GM23338 (cell line): ENCODE results near the gene ATP6V0C. TPM values are rescaled to one million over a fixed set of nuclear protein-coding genes. Genes with fewer than 3 reads are reported as not detected.

ENCODE experiments used
- ATAC-seq: fragments of 200-7000 bp; cut with Tn5 transposase; 3 replicates; pipeline ENCODE4 v1.9.1; 2020
- DNase-seq: peaks from one replicate; pipeline ENCODE4 v3.0.0-alpha.2; 2015; ENCODE audit warnings: low spot score
- H2AFZ ChIP-seq: fragments of 200-600 bp; sonication (generic); 2 replicates; pipeline ENCODE4 v1.8.0; 2016; ENCODE audit warnings: antibody characterized with exemption, mild to moderate bottlenecking, moderate library complexity
- H3F3A ChIP-seq: fragments of 200-600 bp; sonication (generic); replicated peaks from 2 replicates; pipeline ENCODE4 v1.8.0; 2017; ENCODE audit warnings: antibody characterized with exemption, mixed run types, low read depth
- H3K27ac ChIP-seq: fragments of 200-600 bp; sonication (generic); 2 replicates; pipeline ENCODE4 v1.6.1; 2016; ENCODE audit warnings: low read depth
- H3K27me3 ChIP-seq: fragments of 200-600 bp; sonication (generic); 2 replicates; pipeline ENCODE4 v1.8.0; 2016; ENCODE audit warnings: mild to moderate bottlenecking, mixed run types, moderate library complexity; ENCODE audit not compliant: insufficient read depth
- H3K36me3 ChIP-seq: fragments of 200-600 bp; sonication (generic); 2 replicates; pipeline ENCODE4 v1.8.0; 2016; ENCODE audit warnings: mild to moderate bottlenecking; ENCODE audit not compliant: insufficient read depth
- H3K4me1 ChIP-seq: fragments of 200-600 bp; sonication (generic); 2 replicates; pipeline ENCODE4 v1.8.0; 2016; ENCODE audit warnings: mild to moderate bottlenecking, moderate library complexity; ENCODE audit not compliant: insufficient read depth
- H3K4me2 ChIP-seq: fragments of 200-600 bp; sonication (generic); 2 replicates; pipeline ENCODE4 v1.7.1; 2017; ENCODE audit warnings: mixed run types
- H3K4me3 ChIP-seq: fragments of 200-600 bp; sonication (generic); 2 replicates; pipeline ENCODE4 v1.6.1; 2016; ENCODE audit warnings: mixed run types
- H3K79me2 ChIP-seq: fragments of 200-600 bp; sonication (generic); replicated peaks from 2 replicates; pipeline ENCODE4 v1.8.0; 2017; ENCODE audit warnings: mild to moderate bottlenecking; ENCODE audit not compliant: insufficient read depth
- H3K9me2 ChIP-seq: fragments of 200-600 bp; sonication (generic); 2 replicates; pipeline ENCODE4 v1.8.0; 2017; ENCODE audit not compliant: insufficient read depth
- H4K20me1 ChIP-seq: fragments of 200-600 bp; sonication (generic); replicated peaks from 2 replicates; pipeline ENCODE4 v1.8.0; 2017; ENCODE audit warnings: mild to moderate bottlenecking; ENCODE audit not compliant: insufficient read depth
- H3K27ac Mint-ChIP-seq: 2 replicates; pipeline ENCODE4 v1.8.0; 2020; ENCODE audit warnings: inconsistent platforms, mild to moderate bottlenecking, moderate library complexity, mixed read lengths
- H3K27me3 Mint-ChIP-seq: 3 replicates; pipeline ENCODE4 v1.8.0; 2022; ENCODE audit warnings: low read depth, mild to moderate bottlenecking, moderate library complexity, mixed read lengths, inconsistent platforms; ENCODE audit not compliant: insufficient read depth, poor library complexity
- H3K36me3 Mint-ChIP-seq: 3 replicates; pipeline ENCODE4 v1.8.0; 2021; ENCODE audit warnings: low read depth, mild to moderate bottlenecking, inconsistent platforms, moderate library complexity, mixed read lengths
- H3K4me1 Mint-ChIP-seq: 3 replicates; pipeline ENCODE4 v1.8.0; 2020; ENCODE audit warnings: mild to moderate bottlenecking, inconsistent platforms, mixed read lengths
- H3K4me3 Mint-ChIP-seq: 3 replicates; pipeline ENCODE4 v1.8.0; 2021; ENCODE audit warnings: moderate library complexity, mild to moderate bottlenecking, inconsistent platforms, mixed read lengths
- H3K9me3 Mint-ChIP-seq: 3 replicates; pipeline ENCODE4 v1.8.0; 2020; ENCODE audit warnings: moderate library complexity, mild to moderate bottlenecking, inconsistent platforms, mixed read lengths
- CREB1 ChIP-seq: fragments of 250-450 bp; sonication (Bioruptor Pico); IDR thresholded peaks from 2 replicates; pipeline ENCODE4 v1.5.0; 2020; ENCODE audit warnings: low read depth, mild to moderate bottlenecking, moderate library complexity
- NANOG ChIP-seq: IDR thresholded peaks from 2 replicates; pipeline ENCODE4 v1.6.1; 2016; ENCODE audit warnings: antibody characterized with exemption, borderline replicate concordance
- POLR2AphosphoS5 ChIP-seq: IDR thresholded peaks from 2 replicates; pipeline ENCODE4 v1.6.1; 2016; ENCODE audit warnings: antibody characterized with exemption, low read depth
- ZNF114 ChIP-seq: fragments of 250-450 bp; sonication (Bioruptor Pico); IDR thresholded peaks from 2 replicates; pipeline ENCODE4 v1.5.0; 2020; ENCODE audit warnings: mild to moderate bottlenecking, moderate library complexity
- ZNF331 ChIP-seq: fragments of 250-450 bp; sonication (Bioruptor Pico); IDR thresholded peaks from 2 replicates; pipeline ENCODE4 v1.5.0; 2020; ENCODE audit warnings: low read depth, mild to moderate bottlenecking, moderate library complexity
- polyA plus RNA-seq: library from polyadenylated mRNA; unstranded; fragments of >200 nt; fragmentation: Nextera tagmentation; extraction: Ambion mirVana; gene quantifications from 2 replicates; pipeline ENCODE4 v1.2.1, GENCODE V29; 2016
- total RNA-seq: library from RNA; depleted of rRNA; stranded (reverse); fragments of >200 nt; shearing (Covaris generic); gene quantifications from 2 replicates; pipeline ENCODE4 v1.2.3, GENCODE V29; 2014
- TF ChIP-seq, protein P1 (sequence below): fragments of 250-450 bp; sonication (Bioruptor Pico); IDR thresholded peaks from 2 replicates; pipeline ENCODE4 v1.5.0; 2020; ENCODE audit warnings: mild to moderate bottlenecking, moderate library complexity
- TF ChIP-seq, protein P2 (sequence below): IDR thresholded peaks from one replicate; pipeline ENCODE4 v1.6.1; 2018; ENCODE audit warnings: antibody characterized with exemption; ENCODE audit not compliant: unreplicated experiment

ATP6V0C gene
- total and polyA plus RNA-seq, 2 experiments from 2014 or later = 98.2 to 162 TPM

DNA sequence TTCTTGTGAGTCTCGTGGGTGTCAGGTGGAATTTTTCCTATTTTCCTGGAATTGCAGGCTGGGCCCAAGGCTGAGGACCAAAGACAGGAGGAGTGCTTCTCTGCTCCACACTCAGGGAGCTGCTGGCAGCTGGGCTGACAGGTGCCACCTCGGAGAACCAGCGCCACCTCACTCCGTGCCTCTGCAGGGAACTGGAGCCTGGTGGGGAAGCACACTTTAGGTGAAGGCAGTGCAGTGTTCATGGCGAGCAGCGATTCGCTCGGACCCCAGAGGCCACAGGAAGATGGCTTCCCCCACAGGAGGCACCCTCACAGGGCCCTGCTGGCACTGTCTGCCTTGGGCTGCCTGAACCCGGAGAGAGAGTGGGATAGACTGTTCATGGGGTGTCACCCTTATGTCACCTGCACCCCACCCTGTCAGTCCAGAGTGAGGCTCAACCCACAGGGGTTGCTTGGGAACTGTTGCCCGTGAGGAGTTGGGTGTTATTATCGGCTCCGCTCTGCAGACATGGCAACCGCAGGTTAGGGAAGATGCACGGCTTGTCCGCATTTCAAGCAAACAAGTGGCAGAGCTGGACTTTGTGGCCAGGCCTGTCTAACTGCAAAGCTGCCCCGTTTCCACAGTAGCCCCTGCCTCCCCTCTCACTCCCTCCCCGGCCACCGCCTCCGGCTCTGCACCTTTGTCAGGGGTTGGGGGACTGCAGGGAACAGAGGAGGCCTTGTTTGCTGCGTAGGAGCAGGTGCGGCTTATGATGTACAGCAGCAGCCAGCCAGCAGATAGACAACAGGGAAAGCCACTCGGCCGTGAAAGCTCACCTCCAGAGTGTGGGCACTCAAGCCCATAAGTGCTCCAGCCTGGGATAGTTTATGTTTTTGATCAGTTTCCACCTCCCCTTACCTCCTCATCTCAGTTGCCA, 23.3 kb upstream of the ATP6V0C start (continued):
- TF ChIP-seq, protein P1, sequence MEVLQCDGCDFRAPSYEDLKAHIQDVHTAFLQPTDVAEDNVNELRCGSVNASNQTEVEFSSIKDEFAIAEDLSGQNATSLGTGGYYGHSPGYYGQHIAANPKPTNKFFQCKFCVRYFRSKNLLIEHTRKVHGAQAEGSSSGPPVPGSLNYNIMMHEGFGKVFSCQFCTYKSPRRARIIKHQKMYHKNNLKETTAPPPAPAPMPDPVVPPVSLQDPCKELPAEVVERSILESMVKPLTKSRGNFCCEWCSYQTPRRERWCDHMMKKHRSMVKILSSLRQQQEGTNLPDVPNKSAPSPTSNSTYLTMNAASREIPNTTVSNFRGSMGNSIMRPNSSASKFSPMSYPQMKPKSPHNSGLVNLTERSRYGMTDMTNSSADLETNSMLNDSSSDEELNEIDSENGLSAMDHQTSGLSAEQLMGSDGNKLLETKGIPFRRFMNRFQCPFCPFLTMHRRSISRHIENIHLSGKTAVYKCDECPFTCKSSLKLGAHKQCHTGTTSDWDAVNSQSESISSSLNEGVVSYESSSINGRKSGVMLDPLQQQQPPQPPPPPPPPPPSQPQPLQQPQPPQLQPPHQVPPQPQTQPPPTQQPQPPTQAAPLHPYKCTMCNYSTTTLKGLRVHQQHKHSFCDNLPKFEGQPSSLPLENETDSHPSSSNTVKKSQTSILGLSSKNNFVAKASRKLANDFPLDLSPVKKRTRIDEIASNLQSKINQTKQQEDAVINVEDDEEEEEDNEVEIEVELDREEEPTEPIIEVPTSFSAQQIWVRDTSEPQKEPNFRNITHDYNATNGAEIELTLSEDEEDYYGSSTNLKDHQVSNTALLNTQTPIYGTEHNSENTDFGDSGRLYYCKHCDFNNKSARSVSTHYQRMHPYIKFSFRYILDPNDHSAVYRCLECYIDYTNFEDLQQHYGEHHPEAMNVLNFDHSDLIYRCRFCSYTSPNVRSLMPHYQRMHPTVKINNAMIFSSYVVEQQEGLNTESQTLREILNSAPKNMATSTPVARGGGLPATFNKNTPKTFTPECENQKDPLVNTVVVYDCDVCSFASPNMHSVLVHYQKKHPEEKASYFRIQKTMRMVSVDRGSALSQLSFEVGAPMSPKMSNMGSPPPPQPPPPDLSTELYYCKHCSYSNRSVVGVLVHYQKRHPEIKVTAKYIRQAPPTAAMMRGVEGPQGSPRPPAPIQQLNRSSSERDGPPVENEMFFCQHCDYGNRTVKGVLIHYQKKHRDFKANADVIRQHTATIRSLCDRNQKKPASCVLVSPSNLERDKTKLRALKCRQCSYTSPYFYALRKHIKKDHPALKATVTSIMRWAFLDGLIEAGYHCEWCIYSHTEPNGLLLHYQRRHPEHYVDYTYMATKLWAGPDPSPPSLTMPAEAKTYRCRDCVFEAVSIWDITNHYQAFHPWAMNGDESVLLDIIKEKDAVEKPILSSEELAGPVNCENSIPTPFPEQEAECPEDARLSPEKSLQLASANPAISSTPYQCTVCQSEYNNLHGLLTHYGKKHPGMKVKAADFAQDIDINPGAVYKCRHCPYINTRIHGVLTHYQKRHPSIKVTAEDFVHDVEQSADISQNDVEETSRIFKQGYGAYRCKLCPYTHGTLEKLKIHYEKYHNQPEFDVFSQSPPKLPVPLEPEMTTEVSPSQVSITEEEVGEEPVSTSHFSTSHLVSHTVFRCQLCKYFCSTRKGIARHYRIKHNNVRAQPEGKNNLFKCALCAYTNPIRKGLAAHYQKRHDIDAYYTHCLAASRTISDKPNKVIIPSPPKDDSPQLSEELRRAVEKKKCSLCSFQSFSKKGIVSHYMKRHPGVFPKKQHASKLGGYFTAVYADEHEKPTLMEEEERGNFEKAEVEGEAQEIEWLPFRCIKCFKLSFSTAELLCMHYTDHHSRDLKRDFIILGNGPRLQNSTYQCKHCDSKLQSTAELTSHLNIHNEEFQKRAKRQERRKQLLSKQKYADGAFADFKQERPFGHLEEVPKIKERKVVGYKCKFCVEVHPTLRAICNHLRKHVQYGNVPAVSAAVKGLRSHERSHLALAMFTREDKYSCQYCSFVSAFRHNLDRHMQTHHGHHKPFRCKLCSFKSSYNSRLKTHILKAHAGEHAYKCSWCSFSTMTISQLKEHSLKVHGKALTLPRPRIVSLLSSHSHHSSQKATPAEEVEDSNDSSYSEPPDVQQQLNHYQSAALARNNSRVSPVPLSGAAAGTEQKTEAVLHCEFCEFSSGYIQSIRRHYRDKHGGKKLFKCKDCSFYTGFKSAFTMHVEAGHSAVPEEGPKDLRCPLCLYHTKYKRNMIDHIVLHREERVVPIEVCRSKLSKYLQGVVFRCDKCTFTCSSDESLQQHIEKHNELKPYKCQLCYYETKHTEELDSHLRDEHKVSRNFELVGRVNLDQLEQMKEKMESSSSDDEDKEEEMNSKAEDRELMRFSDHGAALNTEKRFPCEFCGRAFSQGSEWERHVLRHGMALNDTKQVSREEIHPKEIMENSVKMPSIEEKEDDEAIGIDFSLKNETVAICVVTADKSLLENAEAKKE (CRISPR knock-in tag) = no peak

DNA sequence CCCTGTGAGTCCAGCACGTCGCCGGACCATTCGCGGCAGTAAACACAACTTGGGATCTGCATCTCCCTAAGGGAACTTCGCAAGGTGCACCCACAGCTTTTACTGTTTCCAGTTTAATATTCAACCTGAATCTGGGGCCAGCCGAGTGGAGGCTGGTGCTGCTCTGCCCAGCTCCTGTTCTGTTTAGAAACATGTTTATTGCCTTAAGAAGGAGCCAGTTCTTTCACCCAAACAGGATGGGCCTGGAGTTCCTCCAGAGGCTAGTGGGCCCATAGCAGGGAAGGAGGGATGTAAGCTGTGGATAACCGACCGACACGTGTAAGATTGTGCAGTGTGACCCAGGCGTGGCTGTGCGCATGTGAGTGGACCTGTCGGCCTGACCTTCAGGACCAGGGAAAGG, 21.5 kb upstream of the ATP6V0C start:
- peaks cover 3% of the 10 kb centered on the region; the same call in 2 of the 3 replicates for H3K4me1 Mint-ChIP-seq
- H3K27ac Mint-ChIP-seq = no peak overlapping the region
- Histone ChIP-seq H3K27ac (no peak overlapping the region), H3K27me3 (no peaks in the 10 kb centered on the region), H3K9me2 (no peaks in the 10 kb centered on the region), H3K4me2 (no peak overlapping the region), H2AFZ (no peak overlapping the region), H3K79me2 (0 out of 2 replicates have a peak, but pooled peaks cover 3% of the 10 kb centered on the region), H3F3A (no peaks in the 10 kb centered on the region), H3K4me1 (no peaks in the 10 kb centered on the region), H4K20me1 (no peaks in the 10 kb centered on the region; the same call in 1 of the 2 replicates), H3K4me3 (no peak overlapping the region), H3K36me3 (no peaks in the 10 kb centered on the region)
- peaks cover 8% of the 10 kb centered on the region for H3K27me3 Mint-ChIP-seq
- no peaks in the 10 kb centered on the region for H3K9me3 Mint-ChIP-seq
- H3K4me3 Mint-ChIP-seq = no peak overlapping the region
- DNase-seq (no peak), ATAC-seq (no peak)
- H3K36me3 Mint-ChIP-seq = peaks cover 2% of the 10 kb centered on the region; the same call in 2 of the 3 replicates
- TF ChIP-seq NANOG (no peak), CREB1 (CRISPR knock-in tag) (no peak), ZNF114 (CRISPR knock-in tag) (no peak), POLR2AphosphoS5 (no peak), ZNF331 (no peak)
- TF ChIP-seq, protein P2, sequence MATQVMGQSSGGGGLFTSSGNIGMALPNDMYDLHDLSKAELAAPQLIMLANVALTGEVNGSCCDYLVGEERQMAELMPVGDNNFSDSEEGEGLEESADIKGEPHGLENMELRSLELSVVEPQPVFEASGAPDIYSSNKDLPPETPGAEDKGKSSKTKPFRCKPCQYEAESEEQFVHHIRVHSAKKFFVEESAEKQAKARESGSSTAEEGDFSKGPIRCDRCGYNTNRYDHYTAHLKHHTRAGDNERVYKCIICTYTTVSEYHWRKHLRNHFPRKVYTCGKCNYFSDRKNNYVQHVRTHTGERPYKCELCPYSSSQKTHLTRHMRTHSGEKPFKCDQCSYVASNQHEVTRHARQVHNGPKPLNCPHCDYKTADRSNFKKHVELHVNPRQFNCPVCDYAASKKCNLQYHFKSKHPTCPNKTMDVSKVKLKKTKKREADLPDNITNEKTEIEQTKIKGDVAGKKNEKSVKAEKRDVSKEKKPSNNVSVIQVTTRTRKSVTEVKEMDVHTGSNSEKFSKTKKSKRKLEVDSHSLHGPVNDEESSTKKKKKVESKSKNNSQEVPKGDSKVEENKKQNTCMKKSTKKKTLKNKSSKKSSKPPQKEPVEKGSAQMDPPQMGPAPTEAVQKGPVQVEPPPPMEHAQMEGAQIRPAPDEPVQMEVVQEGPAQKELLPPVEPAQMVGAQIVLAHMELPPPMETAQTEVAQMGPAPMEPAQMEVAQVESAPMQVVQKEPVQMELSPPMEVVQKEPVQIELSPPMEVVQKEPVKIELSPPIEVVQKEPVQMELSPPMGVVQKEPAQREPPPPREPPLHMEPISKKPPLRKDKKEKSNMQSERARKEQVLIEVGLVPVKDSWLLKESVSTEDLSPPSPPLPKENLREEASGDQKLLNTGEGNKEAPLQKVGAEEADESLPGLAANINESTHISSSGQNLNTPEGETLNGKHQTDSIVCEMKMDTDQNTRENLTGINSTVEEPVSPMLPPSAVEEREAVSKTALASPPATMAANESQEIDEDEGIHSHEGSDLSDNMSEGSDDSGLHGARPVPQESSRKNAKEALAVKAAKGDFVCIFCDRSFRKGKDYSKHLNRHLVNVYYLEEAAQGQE = no peak
